Cardiac muscle cell (in vitro differentiated cells and primary cell): ENCODE measurements around the gene PLXNA2. TPM values are rescaled to one million over a fixed set of nuclear protein-coding genes. Genes with fewer than 3 reads are reported as not detected.

Experiments used
- DNase-seq, 2 donors: peaks; one replicate each; pipeline versions ENCODE4 v3.0.0 to v3.0.0-alpha.2; 2010 to 2017; ENCODE audit warnings: low read depth in 1 of 2, low spot score in 1 of 2
- H3K27ac ChIP-seq: fragments of 200-600 bp; sonication (generic); 2 replicates; pipeline ENCODE4 v1.5.1; 2016
- H3K27me3 ChIP-seq: fragments of 200-600 bp; sonication (generic); 2 replicates; pipeline ENCODE4 v1.6.0; 2016; ENCODE audit warnings: control low read depth
- H3K36me3 ChIP-seq: fragments of 200-600 bp; sonication (generic); 2 replicates; pipeline ENCODE4 v1.5.1; 2016; ENCODE audit warnings: control low read depth
- H3K4me1 ChIP-seq: fragments of 200-600 bp; sonication (generic); 2 replicates; pipeline ENCODE4 v1.8.1; 2017; ENCODE audit warnings: low read depth, mild to moderate bottlenecking, mixed run types
- H3K4me3 ChIP-seq: fragments of 200-600 bp; sonication (generic); 2 replicates; pipeline ENCODE4 v1.5.1; 2016; ENCODE audit warnings: mild to moderate bottlenecking
- H3K9me3 ChIP-seq: fragments of 200-600 bp; sonication (generic); 2 replicates; pipeline ENCODE4 v1.5.1; 2017; ENCODE audit warnings: low read depth, mild to moderate bottlenecking, control low read depth
- CTCF ChIP-seq: IDR thresholded peaks from 2 replicates; pipeline ENCODE4 v1.5.1; 2012; ENCODE audit warnings: low read depth, mild to moderate bottlenecking, low read length
- polyA plus RNA-seq: library from polyadenylated mRNA; unstranded; fragments of >200 nt; fragmentation: Nextera tagmentation; extraction: Ambion mirVana; gene quantifications from 2 replicates; pipeline ENCODE4 v1.2.1, GENCODE V29; 2016
- total RNA-seq: library from RNA; depleted of rRNA; stranded (reverse); fragments of >200 nt; gene quantifications from 2 replicates; pipeline ENCODE4 v1.2.3, GENCODE V29; 2016

PLXNA2 gene
- total and polyA plus RNA-seq, 2 experiments from 2014 or later = 23.2 to 55.3 TPM

GRCh38 chr1:208117409-208117808 lies 126.8 kb downstream of the PLXNA2 start:
- TF ChIP-seq CTCF = no peak
- no peaks in the 10 kb centered on the region for H3K27me3 ChIP-seq
- no peaks in the 10 kb centered on the region for H3K9me3 ChIP-seq
- H3K27ac ChIP-seq = peak overlapping the region; percentile 15
- no peak overlapping the region for H3K4me3 ChIP-seq
- no peaks in the 10 kb centered on the region for H3K36me3 ChIP-seq
- H3K4me1 ChIP-seq = peaks cover 61% of the 10 kb centered on the region
- peak in 1 of 2 donors; percentile 38 for DNase-seq

DNA sequence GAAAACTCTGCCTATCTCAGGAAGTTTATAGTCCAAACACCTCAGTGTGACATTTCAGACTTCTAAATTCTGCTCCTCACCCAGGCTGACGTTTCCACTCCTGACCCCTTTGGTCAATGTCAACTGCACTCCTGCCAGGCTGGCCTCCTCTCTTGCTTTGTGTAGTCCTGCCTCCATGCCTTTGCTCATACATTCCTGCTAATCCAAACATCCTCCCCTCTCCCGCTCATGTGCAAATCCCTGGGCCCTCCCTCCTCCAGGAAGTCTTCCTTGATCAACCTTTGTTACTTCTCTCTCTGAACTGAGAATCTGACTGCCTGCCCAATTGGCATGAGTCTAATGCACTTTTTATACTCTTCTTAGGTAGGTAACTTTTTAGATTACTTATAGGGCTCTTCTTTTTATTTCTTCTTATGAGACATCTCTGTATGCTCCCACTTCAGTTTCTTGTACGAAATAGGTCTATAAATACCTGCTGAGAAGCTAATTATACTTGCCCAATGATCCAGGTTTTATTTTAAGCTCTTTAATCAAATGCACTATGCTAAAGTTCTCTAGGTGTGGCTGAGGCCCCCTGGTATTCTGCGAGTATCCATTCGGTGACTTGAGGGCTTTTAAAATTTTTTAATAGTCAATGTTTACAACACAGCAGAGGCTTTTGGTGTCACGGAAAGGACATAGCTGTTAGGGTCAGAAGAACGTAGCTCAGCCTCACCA lies 128.1 kb downstream of the PLXNA2 start:
- Histone ChIP-seq H3K4me3 (no peak overlapping the region), H3K4me1 (peaks cover 67% of the 10 kb centered on the region), H3K27me3 (no peaks in the 10 kb centered on the region), H3K9me3 (no peaks in the 10 kb centered on the region), H3K36me3 (no peaks in the 10 kb centered on the region), H3K27ac (no peak overlapping the region)
- no peak for DNase-seq
- no peak for TF ChIP-seq CTCF

DNA sequence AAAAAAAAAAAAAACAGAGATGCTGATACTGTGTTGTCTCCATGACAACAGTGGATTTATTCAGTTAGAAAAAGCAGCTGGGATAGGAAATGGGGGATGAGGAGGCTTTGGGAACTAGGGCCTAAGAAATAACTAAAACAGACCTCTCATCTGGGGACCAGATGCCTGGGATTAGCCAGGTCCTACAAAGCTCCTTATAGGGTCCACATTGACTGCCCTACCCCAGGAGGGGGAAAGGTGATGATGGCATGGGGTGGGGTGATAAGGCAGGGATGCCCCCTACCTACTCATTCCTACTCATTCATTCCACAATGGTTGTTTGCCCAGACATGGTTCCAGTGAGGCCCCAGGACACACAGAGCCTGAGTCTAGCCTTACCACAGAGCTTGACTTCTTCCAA lies 131.2 kb downstream of the PLXNA2 start:
- Histone ChIP-seq H3K4me1 (peaks cover 54% of the 10 kb centered on the region), H3K4me3 (no peak overlapping the region), H3K9me3 (no peaks in the 10 kb centered on the region), H3K27me3 (no peaks in the 10 kb centered on the region), H3K27ac (no peak overlapping the region), H3K36me3 (no peaks in the 10 kb centered on the region)
- no peak for TF ChIP-seq CTCF
- no peak for DNase-seq

DNA sequence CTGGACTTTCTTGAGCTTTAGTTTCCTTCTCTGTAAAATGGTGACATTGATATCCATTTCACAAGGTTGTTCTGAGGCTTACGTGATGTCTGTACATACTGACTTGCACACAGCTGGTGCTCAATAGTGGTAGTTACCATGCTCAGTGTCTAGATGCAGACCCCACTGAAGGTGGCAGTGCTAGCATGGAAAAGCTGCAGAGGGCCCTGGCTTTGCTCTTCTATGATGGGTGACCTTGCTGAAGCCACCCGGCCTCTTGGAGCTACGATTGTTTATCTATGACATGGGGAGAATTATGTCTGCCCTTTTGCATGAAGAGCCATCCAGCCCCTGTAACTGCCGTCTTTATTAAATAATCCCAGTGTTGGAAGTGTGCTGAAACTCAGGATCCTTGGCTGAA lies 131.8 kb downstream of the PLXNA2 start:
- Histone ChIP-seq H3K4me3 (no peak overlapping the region), H3K4me1 (peaks cover 52% of the 10 kb centered on the region), H3K27ac (no peak overlapping the region), H3K36me3 (no peaks in the 10 kb centered on the region), H3K9me3 (no peaks in the 10 kb centered on the region), H3K27me3 (no peaks in the 10 kb centered on the region)
- DNase-seq = peak in 1 of 2 donors; percentile 16
- TF ChIP-seq CTCF = no peak

GRCh38 chr1:208111646-208112190 lies 132.5 kb downstream of the PLXNA2 start:
- Histone ChIP-seq H3K36me3 (no peaks in the 10 kb centered on the region), H3K4me1 (peaks cover 49% of the 10 kb centered on the region)

More at GRCh38 chr1:208111646-208112190, 132.5 kb downstream of the PLXNA2 start:
- Histone ChIP-seq H3K4me3 (no peak overlapping the region), H3K9me3 (no peaks in the 10 kb centered on the region), H3K27ac (peak overlapping the region; percentile 40), H3K27me3 (no peaks in the 10 kb centered on the region)
- peak in 1 of 2 donors; percentile 53 for DNase-seq
- no peak for TF ChIP-seq CTCF
